A549 (cell line): ENCODE measurements around the gene MNX1. TPM values are rescaled to one million over a fixed set of nuclear protein-coding genes. Genes with fewer than 3 reads are reported as not detected.

Experiments
- ATAC-seq, 2 experiments: fragments of 200-7000 bp in 1 of 2; fragments of >200 bp in 1 of 2; cut with Nextera tagmentation in 1 of 2; cut with Tn5 transposase in 1 of 2; 3 replicates each; pipeline versions ENCODE4 v1.8.0 to v1.9.1; 2018 to 2020; ENCODE audit warnings: mild to moderate bottlenecking in 1 of 2, moderate library complexity in 1 of 2
- CTCF ChIA-PET: fragments of 300-600 bp; sonication (Branson Sonifier 250); formaldehyde crosslinking; extraction: SDS; loops from one replicate; lab custom pipeline; 2021; ENCODE audit warnings: antibody characterized with exemption, inconsistent platforms; lab: Yijun Ruan, JAX
- POLR2A ChIA-PET: fragments of 350-600 bp; formaldehyde crosslinking; extraction: SDS; loops from one replicate; lab custom pipeline; 2021; ENCODE audit warnings: antibody characterized with exemption, inconsistent platforms; lab: Yijun Ruan, JAX
- DNase-seq, 2 experiments: peaks; one replicate each; pipeline versions ENCODE4 v3.0.0 to v3.0.0-alpha.2; 2011 to 2016; ENCODE audit warnings: low read depth in 1 of 2, low spot score in 1 of 2
- FAIRE-seq: peaks from 2 replicates; lab custom pipeline; 2011; peaks lifted over from hg19 to GRCh38; lab: Jason Lieb, UNC
- H3K27ac ChIP-seq, 2 experiments: fragments of >200 bp; sonication (Bioruptor Twin); formaldehyde crosslinking; 3 replicates each; pipeline ENCODE4 v1.5.1; 2016 to 2017
- H3K4me1 ChIP-seq: fragments of >200 bp; sonication (Bioruptor Twin); formaldehyde crosslinking; 3 replicates; pipeline ENCODE4 v1.6.1; 2016
- H3K4me2 ChIP-seq: fragments of >200 bp; sonication (Bioruptor Twin); formaldehyde crosslinking; 3 replicates; pipeline ENCODE4 v1.6.1; 2016
- H3K4me3 ChIP-seq: fragments of >200 bp; sonication (Bioruptor Twin); formaldehyde crosslinking; 3 replicates; pipeline ENCODE4 v1.5.1; 2016
- H3K9me3 ChIP-seq: fragments of >200 bp; sonication (Bioruptor Twin); formaldehyde crosslinking; 3 replicates; pipeline ENCODE4 v1.6.1; 2016
- BHLHE40 ChIP-seq: IDR thresholded peaks from 2 replicates; pipeline ENCODE4 v1.6.1; 2012; ENCODE audit warnings: low read depth, low read length, inconsistent platforms
- CEBPB ChIP-seq, 2 experiments: fragments of >200 bp in 1 of 2; sonication (Bioruptor Twin) in 1 of 2; formaldehyde crosslinking in 1 of 2; IDR thresholded peaks; 2 replicates each; pipeline ENCODE4 v1.6.1; 2012 to 2016
- CHD4 ChIP-seq: fragments of 200-600 bp; sonication (generic); IDR thresholded peaks from 2 replicates; pipeline ENCODE4 v1.6.1; 2016; ENCODE audit warnings: antibody characterized with exemption, mild to moderate bottlenecking, borderline replicate concordance
- ESRRA ChIP-seq: fragments of 150-350 bp; IDR thresholded peaks from 2 replicates; pipeline ENCODE4 v1.6.1; 2014; ENCODE audit warnings: mild to moderate bottlenecking, low read length, borderline replicate concordance
- FOSL2 ChIP-seq, 2 experiments: fragments of 450-650 bp in 1 of 2; fragments of >200 bp in 1 of 2; sonication (Bioruptor Twin) in 1 of 2; formaldehyde crosslinking; IDR thresholded peaks; 2 replicates each; pipeline versions ENCODE4 v1.5.0 to v1.6.1; 2016 to 2020; ENCODE audit warnings: mild to moderate bottlenecking in 1 of 2, moderate library complexity in 1 of 2
- HOXA7 ChIP-seq: fragments of 250-450 bp; sonication (Bioruptor Pico); IDR thresholded peaks from 2 replicates; pipeline ENCODE4 v1.5.0; 2020; ENCODE audit warnings: mild to moderate bottlenecking, moderate library complexity
- HOXB13 ChIP-seq: fragments of 250-450 bp; sonication (Bioruptor Pico); IDR thresholded peaks from 2 replicates; pipeline ENCODE4 v1.5.0; 2020; ENCODE audit warnings: low read depth, mild to moderate bottlenecking, moderate library complexity
- JUN ChIP-seq, 2 experiments: fragments of >200 bp; sonication (Bioruptor Twin); formaldehyde crosslinking; IDR thresholded peaks; 2 replicates in 1 of 2; 3 replicates in 1 of 2; pipeline ENCODE4 v1.6.1; 2016 to 2017
- KDM1A ChIP-seq: fragments of 200-600 bp; sonication (generic); IDR thresholded peaks from 2 replicates; pipeline ENCODE4 v1.6.1; 2016; ENCODE audit warnings: low read depth, mild to moderate bottlenecking
- KDM5A ChIP-seq: fragments of 200-600 bp; sonication (generic); IDR thresholded peaks from 2 replicates; pipeline ENCODE4 v1.6.1; 2016; ENCODE audit warnings: antibody characterized with exemption, mild to moderate bottlenecking
- MAZ ChIP-seq: fragments of 150-350 bp; IDR thresholded peaks from 2 replicates; pipeline ENCODE4 v1.6.1; 2014; ENCODE audit warnings: antibody characterized with exemption, low read depth, low read length, borderline replicate concordance
- RAD21 ChIP-seq, 2 experiments: fragments of >200 bp in 1 of 2; sonication (Bioruptor Twin) in 1 of 2; formaldehyde crosslinking in 1 of 2; IDR thresholded peaks in 1 of 2; conservative IDR thresholded peaks in 1 of 2; 2 replicates in 1 of 2; 3 replicates in 1 of 2; pipeline ENCODE4 v1.6.1; 2012 to 2018; ENCODE audit warnings: inconsistent platforms in 1 of 2
- RCOR1 ChIP-seq: fragments of 150-350 bp; IDR thresholded peaks from 2 replicates; pipeline ENCODE4 v1.6.1; 2014; ENCODE audit warnings: antibody characterized with exemption, low read length, low read depth
- SMC3 ChIP-seq: fragments of >200 bp; sonication (Bioruptor Twin); formaldehyde crosslinking; IDR thresholded peaks from 3 replicates; pipeline ENCODE4 v1.6.1; 2018; ENCODE audit warnings: inconsistent platforms
- ZC3H11A ChIP-seq: fragments of 450-650 bp; IDR thresholded peaks from 2 replicates; pipeline ENCODE4 v1.6.1; 2014; ENCODE audit warnings: antibody characterized with exemption, mild to moderate bottlenecking
- ZSCAN20 ChIP-seq: fragments of 250-450 bp; sonication (Bioruptor Pico); IDR thresholded peaks from 2 replicates; pipeline ENCODE4 v1.8.0; 2022; ENCODE audit warnings: mild to moderate bottlenecking, moderate library complexity
- WGBS: methylation state at CpG from one replicate; pipeline ENCODE4 v1.1.6; 2017; ENCODE audit errors: missing lambda C conversion rate; 5-methylcytosine and 5-hydroxymethylcytosine counted together
- polyA plus RNA-seq, 4 experiments: library from polyadenylated mRNA; depleted of rRNA in 3 of 4; stranded (reverse); fragments of >200 nt; fragmentation: RNase III in 1 of 4; extraction: RNeasy Plus Mini Kit Qiagen cat#74134 plus additional on column Dnase treatment in 1 of 4; gene quantifications; 2 replicates in 3 of 4; 3 replicates in 1 of 4; pipeline ENCODE4 v1.2.3, GENCODE V29; 2011 to 2017
- TF ChIP-seq, protein P1 (sequence below): fragments of >200 bp; sonication (Bioruptor Twin); formaldehyde crosslinking; IDR thresholded peaks from 3 replicates; pipeline ENCODE4 v1.5.1; 2016
- TF ChIP-seq, protein P2 (sequence below): IDR thresholded peaks from 2 replicates; pipeline ENCODE4 v1.6.1; 2012
- TF ChIP-seq, protein P3 (sequence below): IDR thresholded peaks from 2 replicates; pipeline ENCODE4 v1.6.1; 2012; ENCODE audit warnings: low read depth, borderline replicate concordance
- TF ChIP-seq, protein P4 (sequence below): fragments of 450-650 bp; IDR thresholded peaks from 2 replicates; pipeline ENCODE4 v1.6.1; 2014; ENCODE audit warnings: antibody characterized with exemption
- TF ChIP-seq, protein P5 (sequence below): fragments of 200-600 bp; sonication (generic); IDR thresholded peaks from 2 replicates; pipeline ENCODE4 v1.6.1; 2016; ENCODE audit warnings: antibody characterized with exemption, mild to moderate bottlenecking, moderate library complexity

The MNX1 gene
- polyA plus RNA-seq, 2 of the 4 experiments (the other 2 are of a cell fraction), result 0.70 to 4.5 TPM

DNA sequence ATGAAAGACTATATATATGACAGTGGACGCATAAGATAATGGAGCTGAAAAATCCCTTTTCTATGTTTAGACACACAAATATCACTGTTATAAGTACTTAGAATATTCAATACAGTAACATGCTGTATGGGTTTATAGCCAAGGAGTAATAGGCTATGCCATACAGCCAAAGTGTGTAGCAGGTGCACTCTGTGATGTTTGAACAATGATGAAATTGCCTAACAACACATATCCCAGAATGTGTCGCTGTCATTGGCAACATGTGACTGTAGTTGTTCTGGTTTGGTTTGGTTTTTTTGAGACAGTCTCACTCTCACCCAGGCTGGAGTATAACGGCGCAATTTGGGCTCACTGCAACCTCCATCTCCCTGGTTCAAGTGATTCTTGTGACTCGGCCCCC, 34.8 kb downstream of the MNX1 start:
- CTCF ChIA-PET, result interaction anchor here (1.7 kb wide), 1 partner anchor 9 kb away, joined by 3 read pairs; no protein-coding TSS in a partner anchor
- DNase-seq (no peak), ATAC-seq (no peak; a peak in 1 of 6 replicates), FAIRE-seq (no peak)
- 86% methylated on average over 5 of the region's 5 CpGs for WGBS
- POLR2A ChIA-PET, result interaction anchor here (0.7 kb wide), 1 partner anchor 12 kb away, joined by 5 read pairs; no protein-coding TSS in a partner anchor
- H3K9me3 ChIP-seq, result no peaks in the 10 kb centered on the region
- no peak overlapping the region for H3K4me3 ChIP-seq
- no peak overlapping the region for H3K27ac ChIP-seq
- H3K4me1 ChIP-seq, result no peaks in the 10 kb centered on the region
- no peak overlapping the region for H3K4me2 ChIP-seq
- TF ChIP-seq ZC3H11A, result no peak
- TF ChIP-seq FOSL2 (IDR thresholded peaks at IDR 0.05), result no peak
- TF ChIP-seq FOSL2 (CRISPR knock-in tag; IDR thresholded peaks at IDR 0.05), result no peak
- no peak for TF ChIP-seq JUN (IDR thresholded peaks at IDR 0.05)

DNA sequence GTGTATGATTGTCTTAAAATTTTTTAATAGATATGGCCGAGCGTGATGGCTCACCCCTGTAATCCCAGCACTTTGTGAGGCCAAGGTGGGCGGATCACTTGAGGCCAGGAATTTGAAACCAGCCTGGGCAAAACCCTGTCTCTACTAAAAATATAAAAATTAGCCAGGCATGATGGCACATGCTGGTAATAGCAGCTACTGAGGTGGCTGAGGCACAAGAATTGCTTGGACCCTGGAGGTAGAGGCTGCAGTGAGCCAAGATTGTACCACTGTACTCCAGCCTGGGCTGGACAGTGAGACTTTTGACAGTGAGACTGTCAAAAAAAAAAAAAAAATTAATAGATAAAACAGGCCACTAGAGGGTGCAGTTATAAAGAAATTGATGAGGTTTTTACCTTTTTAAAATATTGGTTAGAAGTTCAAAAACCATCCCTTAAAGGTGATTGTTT, 40.5 kb downstream of the MNX1 start:
- WGBS, result 67% methylated on average over 3 of the region's 3 CpGs
- ATAC-seq (peak in 1 of 2 experiments; percentile 79; a peak in 3 of 6 replicates), FAIRE-seq (no peak), DNase-seq (no peak)
- CTCF ChIA-PET, result interaction anchor here (0.7 to 3.5 kb wide), 26 partner anchors 9 to 1439 kb away, joined by 3 to 27 read pairs (median 4); partner anchors contain the start of gene NOM1
- H3K27ac ChIP-seq, result no peak overlapping the region
- no peak overlapping the region for H3K4me3 ChIP-seq
- TF ChIP-seq RAD21 (conservative IDR thresholded peaks at IDR 0.05 in 1 of 2, IDR thresholded peaks at IDR 0.05 in 1 of 2) (peak; percentile 48 to 54; a peak in 4 of 5 replicates), SMC3 (peak; percentile 47; the same call in 1 of the 3 replicates), BHLHE40 (no peak)
- TF ChIP-seq, protein P1, sequence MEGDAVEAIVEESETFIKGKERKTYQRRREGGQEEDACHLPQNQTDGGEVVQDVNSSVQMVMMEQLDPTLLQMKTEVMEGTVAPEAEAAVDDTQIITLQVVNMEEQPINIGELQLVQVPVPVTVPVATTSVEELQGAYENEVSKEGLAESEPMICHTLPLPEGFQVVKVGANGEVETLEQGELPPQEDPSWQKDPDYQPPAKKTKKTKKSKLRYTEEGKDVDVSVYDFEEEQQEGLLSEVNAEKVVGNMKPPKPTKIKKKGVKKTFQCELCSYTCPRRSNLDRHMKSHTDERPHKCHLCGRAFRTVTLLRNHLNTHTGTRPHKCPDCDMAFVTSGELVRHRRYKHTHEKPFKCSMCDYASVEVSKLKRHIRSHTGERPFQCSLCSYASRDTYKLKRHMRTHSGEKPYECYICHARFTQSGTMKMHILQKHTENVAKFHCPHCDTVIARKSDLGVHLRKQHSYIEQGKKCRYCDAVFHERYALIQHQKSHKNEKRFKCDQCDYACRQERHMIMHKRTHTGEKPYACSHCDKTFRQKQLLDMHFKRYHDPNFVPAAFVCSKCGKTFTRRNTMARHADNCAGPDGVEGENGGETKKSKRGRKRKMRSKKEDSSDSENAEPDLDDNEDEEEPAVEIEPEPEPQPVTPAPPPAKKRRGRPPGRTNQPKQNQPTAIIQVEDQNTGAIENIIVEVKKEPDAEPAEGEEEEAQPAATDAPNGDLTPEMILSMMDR, result peak; percentile 60
- TF ChIP-seq, protein P2, sequence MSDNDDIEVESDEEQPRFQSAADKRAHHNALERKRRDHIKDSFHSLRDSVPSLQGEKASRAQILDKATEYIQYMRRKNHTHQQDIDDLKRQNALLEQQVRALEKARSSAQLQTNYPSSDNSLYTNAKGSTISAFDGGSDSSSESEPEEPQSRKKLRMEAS, result no peak
- POLR2A ChIA-PET, result no interaction called here
- no peaks in the 10 kb centered on the region for H3K9me3 ChIP-seq
- H3K4me1 ChIP-seq, result no peaks in the 10 kb centered on the region
- H3K4me2 ChIP-seq, result no peak overlapping the region

DNA sequence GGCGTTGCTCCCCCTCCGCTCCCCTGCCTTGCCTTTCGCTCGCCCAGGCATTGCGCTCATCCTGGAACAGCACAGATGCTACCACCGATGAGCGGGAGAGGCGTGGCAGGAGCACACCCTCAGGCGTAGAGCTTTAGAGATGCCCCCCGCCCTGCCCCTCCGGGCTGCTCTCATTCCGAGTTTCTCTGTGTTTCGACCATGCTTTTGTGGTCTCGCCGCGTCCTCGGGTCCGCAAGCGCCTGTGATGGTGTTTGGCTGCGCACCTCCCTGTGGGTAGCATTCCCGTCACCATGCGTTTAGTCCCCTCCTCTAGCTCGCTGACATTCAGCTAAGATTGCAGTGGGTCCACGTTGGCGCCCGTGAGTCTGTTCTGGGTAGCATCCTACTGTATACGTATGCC, 42.3 kb downstream of the MNX1 start:
- Histone ChIP-seq H3K27ac (no peak overlapping the region), H3K4me2 (no peak overlapping the region), H3K9me3 (no peaks in the 10 kb centered on the region), H3K4me3 (no peak overlapping the region), H3K4me1 (no peaks in the 10 kb centered on the region)
- DNase-seq, result no peak
- POLR2A ChIA-PET, result no interaction called here
- 97% methylated on average over 26 of the region's 27 CpGs for WGBS
- CTCF ChIA-PET, result interaction anchor here (0.7 to 3.5 kb wide), 8 partner anchors 8 to 256 kb away, joined by 3 to 27 read pairs (median 5); partner anchors contain the start of gene NOM1
- FAIRE-seq, result no peak
- TF ChIP-seq, protein P3, sequence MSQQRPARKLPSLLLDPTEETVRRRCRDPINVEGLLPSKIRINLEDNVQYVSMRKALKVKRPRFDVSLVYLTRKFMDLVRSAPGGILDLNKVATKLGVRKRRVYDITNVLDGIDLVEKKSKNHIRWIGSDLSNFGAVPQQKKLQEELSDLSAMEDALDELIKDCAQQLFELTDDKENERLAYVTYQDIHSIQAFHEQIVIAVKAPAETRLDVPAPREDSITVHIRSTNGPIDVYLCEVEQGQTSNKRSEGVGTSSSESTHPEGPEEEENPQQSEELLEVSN, result no peak
- TF ChIP-seq HOXA7 (CRISPR knock-in tag) (no peak), ZSCAN20 (CRISPR knock-in tag) (no peak), KDM1A (no peak), KDM5A (no peak), HOXB13 (no peak), RCOR1 (no peak), ESRRA (no peak), BHLHE40 (no peak), MAZ (no peak), RAD21 (conservative IDR thresholded peaks at IDR 0.05 in 1 of 2, IDR thresholded peaks at IDR 0.05 in 1 of 2) (no peak), CHD4 (no peak), CEBPB (IDR thresholded peaks at IDR 0.05) (no peak)
- TF ChIP-seq, protein P4, sequence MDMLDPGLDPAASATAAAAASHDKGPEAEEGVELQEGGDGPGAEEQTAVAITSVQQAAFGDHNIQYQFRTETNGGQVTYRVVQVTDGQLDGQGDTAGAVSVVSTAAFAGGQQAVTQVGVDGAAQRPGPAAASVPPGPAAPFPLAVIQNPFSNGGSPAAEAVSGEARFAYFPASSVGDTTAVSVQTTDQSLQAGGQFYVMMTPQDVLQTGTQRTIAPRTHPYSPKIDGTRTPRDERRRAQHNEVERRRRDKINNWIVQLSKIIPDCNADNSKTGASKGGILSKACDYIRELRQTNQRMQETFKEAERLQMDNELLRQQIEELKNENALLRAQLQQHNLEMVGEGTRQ, result no peak
- TF ChIP-seq, protein P2, result no peak
- TF ChIP-seq, protein P5, sequence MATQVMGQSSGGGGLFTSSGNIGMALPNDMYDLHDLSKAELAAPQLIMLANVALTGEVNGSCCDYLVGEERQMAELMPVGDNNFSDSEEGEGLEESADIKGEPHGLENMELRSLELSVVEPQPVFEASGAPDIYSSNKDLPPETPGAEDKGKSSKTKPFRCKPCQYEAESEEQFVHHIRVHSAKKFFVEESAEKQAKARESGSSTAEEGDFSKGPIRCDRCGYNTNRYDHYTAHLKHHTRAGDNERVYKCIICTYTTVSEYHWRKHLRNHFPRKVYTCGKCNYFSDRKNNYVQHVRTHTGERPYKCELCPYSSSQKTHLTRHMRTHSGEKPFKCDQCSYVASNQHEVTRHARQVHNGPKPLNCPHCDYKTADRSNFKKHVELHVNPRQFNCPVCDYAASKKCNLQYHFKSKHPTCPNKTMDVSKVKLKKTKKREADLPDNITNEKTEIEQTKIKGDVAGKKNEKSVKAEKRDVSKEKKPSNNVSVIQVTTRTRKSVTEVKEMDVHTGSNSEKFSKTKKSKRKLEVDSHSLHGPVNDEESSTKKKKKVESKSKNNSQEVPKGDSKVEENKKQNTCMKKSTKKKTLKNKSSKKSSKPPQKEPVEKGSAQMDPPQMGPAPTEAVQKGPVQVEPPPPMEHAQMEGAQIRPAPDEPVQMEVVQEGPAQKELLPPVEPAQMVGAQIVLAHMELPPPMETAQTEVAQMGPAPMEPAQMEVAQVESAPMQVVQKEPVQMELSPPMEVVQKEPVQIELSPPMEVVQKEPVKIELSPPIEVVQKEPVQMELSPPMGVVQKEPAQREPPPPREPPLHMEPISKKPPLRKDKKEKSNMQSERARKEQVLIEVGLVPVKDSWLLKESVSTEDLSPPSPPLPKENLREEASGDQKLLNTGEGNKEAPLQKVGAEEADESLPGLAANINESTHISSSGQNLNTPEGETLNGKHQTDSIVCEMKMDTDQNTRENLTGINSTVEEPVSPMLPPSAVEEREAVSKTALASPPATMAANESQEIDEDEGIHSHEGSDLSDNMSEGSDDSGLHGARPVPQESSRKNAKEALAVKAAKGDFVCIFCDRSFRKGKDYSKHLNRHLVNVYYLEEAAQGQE, result no peak
- no peak for ATAC-seq
